ENCODE results near the gene MT1HL1.

Gene MT1HL1

GRCh38 chr1:237016626-237017025 lies 12.4 kb upstream of the MT1HL1 start:
- no peak overlapping the region for H3K4me3 ChIP-seq (ENCODE audit: insufficient read length, low read depth)
- no peak overlapping the region for H3K9ac ChIP-seq (ENCODE audit: insufficient read length, low read depth)
- TF ChIP-seq YY1 (IDR thresholded peaks at IDR 0.05; ENCODE audit: insufficient read depth, insufficient read length) (no peak), ZNF274 (IDR thresholded peaks at IDR 0.05; ENCODE audit: low read depth, low read length) (no peak), SUZ12 (IDR thresholded peaks at IDR 0.05; ENCODE audit: extremely low read depth, insufficient read depth, insufficient read length) (no peak)
- H3K27me3 ChIP-seq (ENCODE audit: insufficient read depth, insufficient read length): no peaks in the 10 kb centered on the region
- DNase-seq (ENCODE audit: low read depth, low spot score): peak; percentile 77
- H3K9me3 ChIP-seq (ENCODE audit: insufficient read depth, low read length): no peaks in the 10 kb centered on the region
- H3K4me1 ChIP-seq (ENCODE audit: insufficient read depth, insufficient read length): no peaks in the 10 kb centered on the region
- no peaks in the 10 kb centered on the region for H3K36me3 ChIP-seq (ENCODE audit: insufficient read depth, insufficient read length, low read length)

DNA sequence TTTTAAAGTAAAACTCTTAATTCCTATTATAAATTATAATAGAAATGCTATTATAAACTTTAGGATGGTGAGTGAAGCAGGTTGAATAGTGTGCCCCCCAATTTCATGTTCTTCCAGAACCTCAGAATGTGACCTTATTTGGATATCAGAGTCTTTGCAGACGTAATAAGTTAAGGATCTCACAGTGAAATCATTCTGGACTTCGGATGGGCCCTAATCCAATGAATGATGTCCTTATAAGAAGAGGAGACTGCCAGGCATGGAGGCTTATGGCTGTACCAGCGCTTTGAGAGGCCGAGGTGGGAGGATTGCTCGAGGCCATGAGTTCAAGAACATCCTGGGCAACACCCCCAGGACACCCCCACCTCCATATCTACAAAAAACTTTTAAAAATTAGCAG lies 9.4 kb upstream of the MT1HL1 start:
- no peak for DNase-seq (ENCODE audit: low read depth, low spot score)
- no peaks in the 10 kb centered on the region for H3K9me3 ChIP-seq (ENCODE audit: insufficient read depth, low read length)
- no peaks in the 10 kb centered on the region for H3K27me3 ChIP-seq (ENCODE audit: insufficient read depth, insufficient read length)
- no peak overlapping the region for H3K4me3 ChIP-seq (ENCODE audit: insufficient read length, low read depth)
- no peaks in the 10 kb centered on the region for H3K4me1 ChIP-seq (ENCODE audit: insufficient read depth, insufficient read length)
- TF ChIP-seq YY1 (IDR thresholded peaks at IDR 0.05; ENCODE audit: insufficient read depth, insufficient read length) (no peak), ZNF274 (IDR thresholded peaks at IDR 0.05; ENCODE audit: low read depth, low read length) (no peak), SUZ12 (IDR thresholded peaks at IDR 0.05; ENCODE audit: extremely low read depth, insufficient read depth, insufficient read length) (no peak)
- no peaks in the 10 kb centered on the region for H3K36me3 ChIP-seq (ENCODE audit: insufficient read depth, insufficient read length, low read length)
- no peak overlapping the region for H3K9ac ChIP-seq (ENCODE audit: insufficient read length, low read depth)

GRCh38 chr1:237012788-237013383 lies 8.6 kb upstream of the MT1HL1 start:
- TF ChIP-seq YY1 (IDR thresholded peaks at IDR 0.05; ENCODE audit: insufficient read depth, insufficient read length) (no peak), ZNF274 (IDR thresholded peaks at IDR 0.05; ENCODE audit: low read depth, low read length) (no peak), SUZ12 (IDR thresholded peaks at IDR 0.05; ENCODE audit: extremely low read depth, insufficient read depth, insufficient read length) (no peak)
- H3K9me3 ChIP-seq (ENCODE audit: insufficient read depth, low read length): no peaks in the 10 kb centered on the region
- H3K27me3 ChIP-seq (ENCODE audit: insufficient read depth, insufficient read length): no peaks in the 10 kb centered on the region
- no peak overlapping the region for H3K4me3 ChIP-seq (ENCODE audit: insufficient read length, low read depth)
- no peak overlapping the region for H3K9ac ChIP-seq (ENCODE audit: insufficient read length, low read depth)
- H3K36me3 ChIP-seq (ENCODE audit: insufficient read depth, insufficient read length, low read length): no peaks in the 10 kb centered on the region
- H3K4me1 ChIP-seq (ENCODE audit: insufficient read depth, insufficient read length): no peaks in the 10 kb centered on the region
- no peak for DNase-seq (ENCODE audit: low read depth, low spot score)

- DNase-seq (ENCODE audit: low read depth, low spot score): no peak
- Histone ChIP-seq H3K4me1 (ENCODE audit: insufficient read depth, insufficient read length) (no peaks in the 10 kb centered on the region), H3K36me3 (ENCODE audit: insufficient read depth, insufficient read length, low read length) (no peaks in the 10 kb centered on the region), H3K4me3 (ENCODE audit: insufficient read length, low read depth) (no peak overlapping the region), H3K9me3 (ENCODE audit: insufficient read depth, low read length) (no peaks in the 10 kb centered on the region), H3K9ac (ENCODE audit: insufficient read length, low read depth) (no peak overlapping the region), H3K27me3 (ENCODE audit: insufficient read depth, insufficient read length) (no peaks in the 10 kb centered on the region)
- TF ChIP-seq YY1 (IDR thresholded peaks at IDR 0.05; ENCODE audit: insufficient read depth, insufficient read length) (no peak), SUZ12 (IDR thresholded peaks at IDR 0.05; ENCODE audit: extremely low read depth, insufficient read depth, insufficient read length) (no peak), ZNF274 (IDR thresholded peaks at IDR 0.05; ENCODE audit: low read depth, low read length) (no peak)
Measured at GRCh38 chr1:237012361-237012760, 8.1 kb upstream of the MT1HL1 start.

- Histone ChIP-seq H3K27me3 (ENCODE audit: insufficient read depth, insufficient read length) (no peaks in the 10 kb centered on the region), H3K36me3 (ENCODE audit: insufficient read depth, insufficient read length, low read length) (no peaks in the 10 kb centered on the region), H3K9me3 (ENCODE audit: insufficient read depth, low read length) (no peaks in the 10 kb centered on the region), H3K4me1 (ENCODE audit: insufficient read depth, insufficient read length) (no peaks in the 10 kb centered on the region), H3K9ac (ENCODE audit: insufficient read length, low read depth) (no peak overlapping the region), H3K4me3 (ENCODE audit: insufficient read length, low read depth) (no peak overlapping the region)
- TF ChIP-seq SUZ12 (IDR thresholded peaks at IDR 0.05; ENCODE audit: extremely low read depth, insufficient read depth, insufficient read length): no peak
- TF ChIP-seq YY1 (IDR thresholded peaks at IDR 0.05; ENCODE audit: insufficient read depth, insufficient read length): no peak
- TF ChIP-seq ZNF274 (IDR thresholded peaks at IDR 0.05; ENCODE audit: low read depth, low read length): no peak
- DNase-seq (ENCODE audit: low read depth, low spot score): no peak
Measured at GRCh38 chr1:237011432-237011831, 7.2 kb upstream of the MT1HL1 start.

- TF ChIP-seq ZNF274 (IDR thresholded peaks at IDR 0.05; ENCODE audit: low read depth, low read length) (no peak), SUZ12 (IDR thresholded peaks at IDR 0.05; ENCODE audit: extremely low read depth, insufficient read depth, insufficient read length) (no peak), YY1 (IDR thresholded peaks at IDR 0.05; ENCODE audit: insufficient read depth, insufficient read length) (no peak)
- peak; percentile 40 for DNase-seq (ENCODE audit: low read depth, low spot score)
Measured at GRCh38 chr1:237009611-237010010, 5.4 kb upstream of the MT1HL1 start.

GRCh38 chr1:237007147-237007881 lies 3.1 kb upstream of the MT1HL1 start:
- Histone ChIP-seq H3K4me3 (ENCODE audit: insufficient read length, low read depth) (no peak overlapping the region), H3K27me3 (ENCODE audit: insufficient read depth, insufficient read length) (no peaks in the 10 kb centered on the region), H3K4me1 (ENCODE audit: insufficient read depth, insufficient read length) (no peaks in the 10 kb centered on the region), H3K9me3 (ENCODE audit: insufficient read depth, low read length) (no peaks in the 10 kb centered on the region), H3K36me3 (ENCODE audit: insufficient read depth, insufficient read length, low read length) (no peaks in the 10 kb centered on the region), H3K9ac (ENCODE audit: insufficient read length, low read depth) (no peak overlapping the region)
- DNase-seq (ENCODE audit: low read depth, low spot score): no peak
- TF ChIP-seq SUZ12 (IDR thresholded peaks at IDR 0.05; ENCODE audit: extremely low read depth, insufficient read depth, insufficient read length) (no peak), YY1 (IDR thresholded peaks at IDR 0.05; ENCODE audit: insufficient read depth, insufficient read length) (no peak), ZNF274 (IDR thresholded peaks at IDR 0.05; ENCODE audit: low read depth, low read length) (no peak)

More at GRCh38 chr1:237009611-237010010, 5.4 kb upstream of the MT1HL1 start:
- no peak overlapping the region for H3K4me3 ChIP-seq (ENCODE audit: insufficient read length, low read depth)
- H3K4me1 ChIP-seq (ENCODE audit: insufficient read depth, insufficient read length): no peaks in the 10 kb centered on the region
- H3K36me3 ChIP-seq (ENCODE audit: insufficient read depth, insufficient read length, low read length): no peaks in the 10 kb centered on the region
- H3K9ac ChIP-seq (ENCODE audit: insufficient read length, low read depth): no peak overlapping the region
- no peaks in the 10 kb centered on the region for H3K27me3 ChIP-seq (ENCODE audit: insufficient read depth, insufficient read length)
- H3K9me3 ChIP-seq (ENCODE audit: insufficient read depth, low read length): no peaks in the 10 kb centered on the region

Measured in NT2/D1 (cell line).